GM08714 (cell line): ENCODE results near the gene LIX1L.
A peak's percentile ranks its signal among the peaks of the same experiment; 100 is the strongest.

Source experiments
- H3K4me3 ChIP-seq: fragments of 200-500 bp; sonication (Bioruptor generic); 2 replicates; pipeline ENCODE4 v1.5.1; 2014; ENCODE audit warnings: mild to moderate bottlenecking, low read length, inconsistent platforms
- ZNF274 ChIP-seq: IDR thresholded peaks from 2 replicates; pipeline ENCODE4 v1.6.1; 2012; ENCODE audit warnings: mild to moderate bottlenecking, low read depth, low read length

Gene LIX1L

DNA sequence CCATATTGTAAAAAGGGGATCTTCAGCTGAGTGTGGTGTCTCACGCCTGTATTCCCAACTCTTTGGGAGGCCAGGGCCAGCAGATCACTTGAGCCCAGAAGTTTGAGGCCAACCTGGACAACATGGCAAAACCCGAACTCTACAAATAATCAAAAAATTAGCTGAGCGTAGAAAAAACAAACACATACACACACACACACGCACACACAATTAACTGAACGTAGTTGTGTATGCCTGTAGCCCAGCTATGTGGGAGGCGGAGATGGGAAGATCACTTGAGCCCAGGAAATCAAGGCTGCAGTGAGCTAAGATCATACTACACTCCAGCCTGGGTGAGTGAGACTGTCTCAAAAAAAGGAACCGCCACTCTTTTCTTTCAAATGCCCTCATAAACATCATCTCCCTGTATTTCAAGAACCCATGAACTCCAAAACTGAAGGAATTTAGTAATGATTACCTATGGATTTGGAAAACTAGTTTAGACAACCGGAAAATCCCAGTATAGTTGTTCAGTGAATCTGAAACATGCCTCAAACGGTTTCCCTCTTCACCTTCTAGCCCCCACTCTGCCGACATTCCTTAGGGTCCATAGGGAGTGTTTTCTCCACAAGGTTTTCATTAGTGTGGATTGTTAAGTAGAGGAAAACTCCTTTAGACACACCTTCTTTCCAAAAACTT, 34.1 kb upstream of the LIX1L start:
- TF ChIP-seq ZNF274: no peak
- H3K4me3 ChIP-seq: no peak overlapping the region

DNA sequence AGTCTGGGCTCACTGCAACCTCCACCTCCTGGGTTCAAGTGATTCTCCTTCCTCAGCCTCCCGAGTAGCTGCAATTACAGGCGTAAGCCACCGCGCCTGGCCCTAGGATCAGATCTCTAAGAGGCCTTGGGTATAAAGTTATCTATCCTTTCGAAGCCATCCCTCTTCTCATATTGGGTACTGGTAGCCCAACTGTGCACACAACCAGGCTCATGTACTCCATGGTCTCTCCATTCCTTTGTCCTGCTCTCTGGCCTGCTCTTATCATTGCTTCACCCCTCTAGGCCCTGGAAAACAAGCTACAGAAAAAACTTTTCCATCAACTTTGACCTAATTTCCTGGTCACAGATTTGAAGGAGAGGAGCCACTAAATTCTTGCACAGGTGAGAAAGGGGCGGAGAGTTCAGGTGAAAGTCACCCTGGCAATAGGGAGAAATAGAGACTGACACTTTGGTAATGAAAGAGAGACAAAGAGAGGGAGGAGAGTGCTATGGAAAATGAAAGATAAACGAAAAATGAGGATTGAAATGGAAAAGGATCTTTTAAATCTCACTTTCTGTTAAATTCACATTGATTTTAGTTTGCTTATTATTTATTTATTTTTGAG, 32.5 kb upstream of the LIX1L start:
- no peak overlapping the region for H3K4me3 ChIP-seq
- no peak for TF ChIP-seq ZNF274

DNA sequence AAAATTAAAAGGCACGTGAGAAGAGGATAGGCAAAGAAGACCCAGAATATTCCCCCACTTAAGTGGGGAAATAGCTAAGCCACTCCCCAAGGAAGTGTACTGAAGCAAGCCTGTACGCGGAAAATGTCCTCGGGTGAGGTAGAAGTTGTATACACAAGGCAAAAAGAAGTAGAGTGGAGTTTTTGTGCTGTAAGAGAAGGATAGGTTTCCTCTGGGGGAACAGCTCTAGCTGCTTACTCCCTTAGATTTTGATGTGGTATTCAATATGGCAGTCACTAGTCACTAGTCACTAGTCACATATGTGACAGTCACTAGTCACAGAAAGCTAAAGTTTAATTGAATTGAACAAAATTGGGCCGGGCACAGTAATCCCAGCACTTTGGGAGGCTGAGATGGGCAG, 31.0 kb upstream of the LIX1L start:
- no peak for TF ChIP-seq ZNF274

DNA sequence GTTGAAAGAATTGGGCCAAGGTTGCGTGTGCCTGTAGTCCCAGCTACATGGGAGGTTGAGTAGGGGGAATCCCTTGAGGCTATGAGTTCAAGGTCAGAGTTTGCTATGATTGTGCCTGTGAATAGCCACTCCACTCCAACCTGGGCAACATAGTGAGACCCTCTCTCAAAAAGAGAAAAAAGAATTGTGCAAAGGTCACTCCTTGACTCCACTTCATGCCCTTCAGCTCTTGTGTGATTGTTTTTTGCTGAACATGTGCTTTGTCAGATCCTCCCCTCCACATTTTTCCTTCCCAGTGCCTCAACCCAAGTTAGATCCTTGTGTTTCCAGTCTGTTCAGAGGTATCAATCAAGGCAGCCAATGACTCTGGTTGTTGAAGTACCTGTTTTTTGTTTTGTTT, 30.1 kb upstream of the LIX1L start:
- no peak for TF ChIP-seq ZNF274
- H3K4me3 ChIP-seq: no peak overlapping the region

More for the DNA sequence above, 31.0 kb upstream of the LIX1L start:
- no peak overlapping the region for H3K4me3 ChIP-seq

DNA sequence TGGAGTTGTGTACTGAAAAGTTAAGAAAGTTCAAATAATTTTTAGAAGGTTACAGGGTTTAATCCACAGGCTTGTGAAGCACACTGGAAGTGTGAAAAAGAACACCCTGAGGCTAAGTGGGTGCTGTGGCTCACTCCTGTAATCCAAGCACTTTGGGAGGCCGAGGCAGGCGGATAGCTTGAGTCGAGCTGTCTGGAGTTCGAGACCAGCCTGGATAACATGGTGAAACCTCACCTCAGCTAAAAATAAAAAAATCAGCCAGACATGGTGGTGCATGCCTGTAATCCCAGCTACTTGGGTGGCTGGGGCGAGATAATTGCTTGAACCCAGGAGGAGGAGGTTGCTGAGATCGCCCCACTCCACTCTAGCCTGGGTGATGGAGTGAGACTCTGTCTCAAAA, 28.7 kb upstream of the LIX1L start:
- TF ChIP-seq ZNF274: no peak
- H3K4me3 ChIP-seq: no peak overlapping the region

DNA sequence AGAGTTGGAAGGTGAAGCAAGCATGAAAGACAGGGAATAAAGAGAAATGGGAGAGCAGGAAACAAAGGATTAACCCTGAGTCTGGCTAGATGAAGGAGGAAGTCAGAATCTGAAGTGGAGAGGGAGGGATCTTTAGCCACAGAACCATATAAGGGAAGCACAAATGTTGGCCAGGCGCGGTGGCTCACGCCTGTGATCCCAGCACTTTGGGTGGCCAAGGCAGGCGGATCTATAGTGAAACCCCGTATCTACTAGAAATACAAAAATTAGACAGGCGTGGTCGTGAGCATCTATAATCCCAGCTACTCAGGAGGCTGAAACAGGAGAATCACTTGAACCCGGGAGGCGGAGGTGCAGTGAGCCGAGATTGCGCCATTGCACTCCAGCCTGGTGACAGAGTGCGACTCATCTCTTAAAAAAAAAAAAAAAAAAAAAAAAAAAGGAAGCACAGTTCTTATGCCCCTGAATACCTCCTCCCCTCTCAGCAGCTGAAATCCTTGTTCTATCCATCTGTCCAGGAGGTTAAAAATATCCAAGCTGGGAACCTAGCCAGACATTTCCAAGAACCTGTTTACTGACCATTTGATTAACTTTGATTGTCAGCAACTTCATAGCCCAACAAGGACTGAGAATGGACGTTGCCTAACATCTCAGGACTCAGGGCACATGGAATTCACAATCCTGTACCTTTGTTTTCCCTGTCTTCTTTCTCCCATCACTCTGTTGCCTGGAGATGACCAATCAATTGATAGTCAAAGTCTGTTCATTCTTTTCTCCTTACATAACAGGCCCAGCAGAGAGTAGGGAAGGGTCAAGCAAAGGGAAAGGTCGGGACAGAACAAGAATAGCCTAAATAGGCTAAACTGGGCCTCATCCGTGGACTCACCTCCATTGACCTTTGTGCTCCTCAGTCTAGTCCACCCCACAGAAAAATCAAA, 28.0 kb upstream of the LIX1L start:
- no peak overlapping the region for H3K4me3 ChIP-seq
- TF ChIP-seq ZNF274: no peak

DNA sequence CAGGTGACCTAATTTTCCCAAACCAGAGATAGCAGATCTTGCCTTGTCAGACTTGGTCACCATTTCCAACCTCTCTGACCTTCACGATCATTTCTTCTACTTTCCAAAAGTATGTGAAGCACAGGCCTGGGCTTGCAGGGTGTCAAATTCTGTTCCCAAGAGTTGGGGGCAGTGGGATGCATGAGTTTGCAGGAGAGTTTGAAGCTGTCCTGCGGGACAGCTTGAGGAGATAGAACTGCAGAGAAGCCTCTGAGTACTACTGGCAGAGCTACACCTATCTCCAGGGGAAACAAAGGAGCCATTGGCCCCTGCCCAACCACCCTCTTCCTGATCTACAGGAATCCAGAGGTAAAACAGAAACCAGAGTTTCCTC, 27.3 kb upstream of the LIX1L start:
- no peak for TF ChIP-seq ZNF274
- H3K4me3 ChIP-seq: no peak overlapping the region

DNA sequence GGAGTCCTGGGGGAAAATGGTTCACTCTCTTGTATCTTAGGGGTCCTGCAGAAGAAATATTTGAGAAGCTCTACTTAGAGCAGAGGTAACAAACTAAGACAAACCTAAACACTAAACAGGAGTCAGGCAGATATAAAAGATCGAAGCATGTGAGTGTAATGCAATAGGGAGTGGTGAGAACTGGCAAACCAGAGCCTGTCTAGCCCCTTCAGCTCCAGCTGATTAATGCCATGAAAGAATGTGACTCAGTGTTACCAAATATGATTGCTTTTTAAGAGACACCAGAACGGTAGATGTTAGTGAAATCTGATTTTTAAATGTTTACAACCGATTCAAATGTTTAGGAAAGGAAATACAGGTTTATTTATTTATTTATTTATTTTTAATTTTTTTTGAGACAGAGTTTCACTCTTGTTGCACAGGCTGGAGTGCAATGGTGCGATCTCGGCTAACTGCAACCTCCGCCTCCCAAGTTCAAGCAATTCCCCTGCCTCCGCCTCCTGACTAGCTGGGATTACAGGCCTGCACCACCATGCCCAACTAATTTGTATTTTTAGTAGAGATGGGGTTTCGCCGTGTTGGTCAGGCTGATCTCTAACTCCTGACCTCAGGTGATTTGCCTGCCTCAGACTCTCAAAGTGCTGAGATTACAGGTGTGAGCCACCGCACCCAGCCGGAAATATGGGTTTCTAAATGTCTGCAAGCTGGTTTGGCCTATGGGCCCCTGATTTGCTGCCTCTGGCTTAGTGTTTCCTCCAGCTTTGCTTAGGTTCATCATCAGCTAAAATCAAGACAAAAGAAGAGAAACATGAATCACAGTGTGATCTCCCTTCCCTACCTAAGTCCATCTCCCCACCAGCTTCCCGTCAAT, 26.4 kb upstream of the LIX1L start:
- TF ChIP-seq ZNF274: no peak
- no peak overlapping the region for H3K4me3 ChIP-seq

DNA sequence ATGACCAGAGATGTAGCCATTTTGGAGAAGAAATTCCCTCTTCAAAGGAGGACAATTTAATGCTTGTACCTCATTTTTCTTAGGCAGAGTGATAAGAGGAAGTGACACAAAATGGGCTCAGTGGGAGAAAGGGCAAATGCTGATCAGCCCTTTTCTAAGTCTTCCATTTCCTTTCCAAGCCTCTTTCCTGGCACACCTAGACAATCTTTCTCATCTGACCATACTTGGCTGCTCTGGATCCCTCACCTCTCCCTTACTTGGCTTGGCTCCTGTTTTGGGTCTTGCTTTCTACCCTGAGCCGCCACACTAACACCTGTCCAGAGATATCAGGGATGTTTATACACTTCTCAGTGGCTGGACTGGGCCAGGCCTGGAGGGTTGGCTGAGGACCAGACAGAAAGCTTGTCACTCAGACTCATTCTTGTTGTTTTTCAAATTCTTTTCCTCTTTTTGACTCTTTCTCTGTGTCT, 25.4 kb upstream of the LIX1L start:
- TF ChIP-seq ZNF274: no peak
- no peak overlapping the region for H3K4me3 ChIP-seq

DNA sequence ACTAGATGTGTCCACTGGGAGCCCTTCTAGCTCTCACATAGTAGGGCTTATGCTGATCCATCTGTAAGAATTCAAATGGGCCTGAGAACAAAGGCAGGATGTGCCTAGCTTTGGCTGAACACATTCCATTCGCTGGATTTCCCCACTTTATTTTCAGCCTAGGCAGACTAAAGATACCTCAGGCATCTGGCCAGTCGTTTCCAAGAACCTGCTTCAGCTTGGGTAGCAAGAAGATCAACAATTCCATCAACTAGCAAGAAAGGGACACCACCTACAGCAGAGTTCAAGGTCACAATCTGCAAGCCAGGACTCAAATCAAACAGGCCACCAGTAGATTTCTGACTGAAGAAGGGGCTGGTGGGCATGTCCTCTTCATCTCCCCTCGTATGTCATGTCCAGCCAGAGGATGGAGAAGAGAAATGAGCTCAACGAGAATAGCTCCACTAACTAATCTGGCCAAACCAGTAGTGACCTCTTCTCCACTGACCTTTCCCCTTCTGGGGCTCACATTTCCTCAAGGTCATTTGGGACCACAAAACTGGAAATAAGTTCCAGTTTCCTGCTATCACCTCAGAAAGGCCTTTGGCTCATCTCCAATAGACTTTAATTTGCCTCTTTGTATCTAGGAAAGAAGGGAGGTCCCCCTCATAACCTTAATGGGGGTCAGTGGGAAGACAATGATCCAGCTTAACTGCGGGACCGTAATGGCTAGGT, 24.4 kb upstream of the LIX1L start:
- no peak overlapping the region for H3K4me3 ChIP-seq
- TF ChIP-seq ZNF274: no peak

DNA sequence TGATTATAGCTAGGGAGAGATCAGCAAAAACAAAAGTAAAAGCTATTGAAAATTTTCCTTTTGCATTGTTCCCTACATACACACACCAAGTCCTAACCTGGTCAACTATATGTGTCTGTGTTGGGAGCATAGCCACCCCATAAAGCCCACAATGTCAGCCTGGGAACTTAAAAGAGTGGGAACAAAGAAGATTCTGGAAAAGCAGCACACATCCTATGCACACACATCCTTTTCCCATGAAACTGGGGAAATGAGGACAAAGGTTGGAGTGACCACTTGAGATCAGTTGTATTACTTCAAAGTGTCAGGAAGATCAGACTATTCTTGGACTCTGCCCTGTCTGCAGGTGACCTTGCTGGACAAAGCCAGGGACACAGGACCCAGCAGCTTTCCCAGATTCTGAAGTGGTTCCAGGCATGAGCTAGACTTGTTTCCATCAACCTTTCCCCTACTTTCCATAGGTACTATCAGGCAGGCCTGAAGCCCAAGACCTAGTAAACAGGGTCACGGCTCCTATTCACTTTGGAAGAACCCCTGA, 22.7 kb upstream of the LIX1L start:
- TF ChIP-seq ZNF274: no peak

DNA sequence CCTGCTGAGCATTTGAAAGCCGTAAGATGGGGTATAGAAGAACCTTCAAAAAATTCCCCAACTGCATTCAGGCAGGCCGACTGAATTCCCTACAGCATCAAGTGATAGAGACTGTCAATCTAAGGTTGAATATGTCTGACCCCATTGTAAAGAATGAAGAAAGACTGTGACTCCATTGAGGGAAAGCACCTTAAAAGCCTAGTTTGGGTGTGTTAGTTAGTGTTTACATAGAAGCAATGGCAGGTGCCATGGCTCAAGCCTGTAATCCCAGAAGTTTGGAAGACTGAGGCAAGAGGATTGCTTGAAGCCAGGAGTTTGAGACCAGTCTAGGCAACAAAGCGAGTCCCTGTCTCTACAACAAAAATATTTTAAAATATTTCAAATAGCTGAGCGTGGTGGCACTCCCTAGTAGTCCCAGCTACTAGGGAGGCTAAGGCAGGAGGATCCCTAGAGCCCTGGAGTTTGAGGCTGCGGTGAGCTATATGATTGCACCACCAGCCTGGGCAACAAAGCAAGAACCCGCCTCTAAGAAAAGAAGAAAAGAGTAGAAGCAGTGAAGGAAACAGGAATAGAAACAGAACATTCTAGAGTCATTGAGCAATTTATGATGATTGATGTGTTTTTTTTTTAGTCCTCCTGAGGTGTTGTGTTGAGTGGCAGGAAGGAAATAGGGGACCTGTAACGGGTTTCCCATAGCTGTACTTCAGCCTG, 22.1 kb upstream of the LIX1L start:
- TF ChIP-seq ZNF274: no peak
- peak overlapping the region; percentile 20; the same call in 1 of the 2 replicates for H3K4me3 ChIP-seq

More for the DNA sequence above, 22.7 kb upstream of the LIX1L start:
- no peak overlapping the region for H3K4me3 ChIP-seq
